GM19035 (cell line): ENCODE data around the gene BAZ1A.
"Not testable (repeated sequence)": the region's sequence is repeated elsewhere in the genome, so short reads cannot be mapped to it uniquely, and the experiment has no call there.

Source experiments
- ATAC-seq: cut with Tn5 transposase; IDR thresholded peaks from one replicate; pipeline ENCODE4 v1.9.1; 2021; ENCODE audit not compliant: unreplicated experiment

Gene BAZ1A

DNA sequence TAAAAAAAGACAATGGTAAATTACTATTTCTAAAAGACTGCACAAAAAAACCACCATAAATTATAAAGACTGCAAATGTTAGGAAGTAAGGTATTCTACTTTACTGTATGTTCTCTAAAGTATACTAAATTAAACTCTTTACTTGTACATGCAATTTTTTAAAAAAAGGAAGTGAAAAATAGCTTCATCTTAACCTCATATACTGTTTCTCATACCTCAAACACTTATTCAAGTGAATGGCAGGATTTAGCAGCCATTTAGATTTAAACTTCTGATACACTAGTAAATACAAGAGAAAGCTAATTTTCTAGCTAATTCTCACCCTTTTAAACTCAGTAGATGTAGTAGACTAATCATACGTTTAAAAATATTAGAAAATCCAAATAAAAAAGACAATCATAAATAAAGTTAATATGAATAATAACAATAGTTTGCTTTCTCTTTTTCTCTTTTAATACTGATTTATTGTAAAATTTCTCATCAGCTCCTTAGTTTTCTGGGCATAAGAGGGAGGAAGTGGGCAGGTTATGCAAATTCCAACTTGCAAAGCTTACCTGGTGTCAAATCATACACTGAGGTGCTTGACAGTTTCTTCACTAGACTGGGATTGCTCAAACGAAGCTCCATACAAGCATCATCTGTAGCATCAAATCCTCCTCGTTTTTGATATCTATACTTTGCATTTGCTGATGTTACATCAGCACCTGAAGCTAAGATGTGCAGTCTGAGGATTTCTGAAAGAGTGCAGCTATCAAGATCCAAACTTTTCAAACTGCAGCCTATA is 89.7 kb downstream of the BAZ1A start:
- peak; percentile 47 for ATAC-seq

DNA sequence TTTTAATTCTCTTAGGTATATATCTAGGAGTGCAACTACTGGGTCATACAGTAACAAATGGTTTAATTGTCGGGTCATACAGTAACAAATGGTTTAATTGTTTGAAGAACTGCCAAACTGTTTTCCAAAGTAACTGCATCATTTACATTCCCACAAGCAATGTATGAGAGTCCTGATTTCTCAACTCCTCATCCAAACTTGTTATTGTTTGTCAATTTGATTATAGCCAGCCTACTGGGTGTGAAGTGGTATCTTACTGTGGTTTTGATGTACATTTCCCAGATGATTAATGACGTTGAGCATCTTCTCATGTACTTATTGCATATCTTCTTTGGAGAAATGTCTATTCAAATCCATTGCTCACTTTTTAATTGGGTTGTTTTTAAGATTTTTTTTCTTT is 93.1 kb downstream of the BAZ1A start:
- ATAC-seq, result no peak

DNA sequence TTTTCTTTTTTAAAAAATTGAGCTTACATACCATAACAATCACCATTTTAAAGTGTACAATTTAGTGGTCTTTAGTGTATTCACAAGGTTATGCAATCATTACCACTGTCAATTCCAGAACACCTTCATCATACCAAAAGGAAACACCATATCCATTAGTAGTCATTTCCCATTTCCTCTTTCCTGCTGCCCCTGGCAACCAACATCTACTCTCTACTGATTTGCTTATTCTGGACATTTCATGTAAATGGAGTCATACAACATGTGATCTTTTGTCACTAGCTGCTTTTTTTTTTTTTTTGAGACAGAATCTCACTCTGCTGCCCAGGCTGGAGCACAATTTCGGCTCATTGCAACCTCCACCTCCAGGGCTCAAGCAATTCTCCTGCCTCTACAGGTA is 93.9 kb downstream of the BAZ1A start:
- ATAC-seq, result no peak

DNA sequence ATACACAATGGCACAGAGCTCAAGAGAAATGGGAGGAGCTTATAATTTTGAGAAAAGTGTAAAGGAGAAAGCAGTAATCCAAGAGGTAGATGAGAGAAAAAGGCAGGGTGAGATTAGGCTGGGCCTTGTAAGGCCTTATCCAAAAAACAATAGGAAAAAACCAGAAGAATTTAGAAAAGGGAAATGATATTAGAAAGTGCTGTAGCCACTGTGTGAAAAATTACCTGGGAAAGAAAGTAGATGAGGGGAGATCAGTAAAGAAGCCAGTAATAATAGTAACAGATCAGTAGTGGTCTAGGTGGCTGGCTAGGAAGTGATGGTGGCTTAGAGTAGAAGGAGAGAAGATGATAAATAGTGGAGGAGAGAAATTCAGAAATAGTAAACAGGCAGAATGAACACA is 94.5 kb downstream of the BAZ1A start:
- ATAC-seq, result no peak

DNA sequence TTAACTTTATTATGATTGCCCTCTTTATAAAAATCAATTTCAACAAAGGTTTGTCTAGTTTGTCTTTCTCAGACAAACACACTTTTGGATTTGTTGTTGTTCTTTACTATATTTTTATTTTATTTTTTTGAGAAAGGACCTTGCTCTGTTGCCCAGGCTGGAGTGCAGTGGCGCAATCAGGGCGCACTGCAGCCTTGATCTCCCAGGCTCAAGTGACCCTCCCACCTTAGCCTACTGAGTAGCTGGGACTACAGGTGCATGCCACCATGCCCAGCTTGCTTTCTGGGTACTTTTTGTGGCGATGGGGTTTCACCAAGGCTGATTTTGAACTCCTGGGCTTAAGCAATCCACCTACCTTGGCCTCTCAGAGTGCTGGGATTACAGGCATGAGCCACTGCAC is 96.4 kb downstream of the BAZ1A start:
- ATAC-seq, result no peak

DNA sequence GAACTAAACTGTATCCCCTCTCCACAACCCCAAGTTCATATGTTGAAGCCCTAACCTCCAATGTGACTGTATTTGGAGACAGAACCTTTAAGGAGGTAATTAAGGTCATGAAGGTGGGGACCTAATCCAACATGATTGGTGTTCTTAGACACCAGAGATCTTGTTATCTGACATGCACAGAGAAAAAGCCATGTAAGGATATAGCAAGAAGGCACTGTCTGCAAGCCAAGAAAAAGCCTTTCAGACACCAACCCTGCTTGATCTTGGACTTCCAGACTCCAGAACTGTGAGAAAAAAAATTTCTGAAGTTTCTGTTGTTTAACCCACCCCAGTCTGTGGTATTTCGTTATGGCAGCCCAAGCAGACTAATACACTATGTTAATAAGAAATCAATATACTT is 98.5 kb downstream of the BAZ1A start:
- ATAC-seq, result no peak

DNA sequence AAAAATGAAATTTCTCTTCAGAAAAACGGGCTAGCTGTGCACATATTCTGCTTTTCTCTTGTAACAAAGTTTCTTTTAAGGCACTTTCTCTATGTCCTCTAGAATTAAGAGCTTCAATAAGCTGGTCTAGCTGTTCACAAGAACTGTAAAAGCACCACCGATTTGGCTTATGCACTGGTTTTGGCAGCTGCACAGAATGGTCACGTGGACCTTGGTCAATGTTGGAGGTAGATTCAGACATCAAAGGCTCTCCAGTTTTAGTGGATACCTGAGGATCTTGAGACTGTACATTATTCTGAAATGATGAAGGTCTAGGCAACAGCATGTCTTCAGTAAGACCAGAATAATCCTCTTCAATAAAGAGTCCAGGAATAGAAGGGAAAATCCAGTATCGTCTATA is 99.2 kb downstream of the BAZ1A start:
- ATAC-seq, result no peak

DNA sequence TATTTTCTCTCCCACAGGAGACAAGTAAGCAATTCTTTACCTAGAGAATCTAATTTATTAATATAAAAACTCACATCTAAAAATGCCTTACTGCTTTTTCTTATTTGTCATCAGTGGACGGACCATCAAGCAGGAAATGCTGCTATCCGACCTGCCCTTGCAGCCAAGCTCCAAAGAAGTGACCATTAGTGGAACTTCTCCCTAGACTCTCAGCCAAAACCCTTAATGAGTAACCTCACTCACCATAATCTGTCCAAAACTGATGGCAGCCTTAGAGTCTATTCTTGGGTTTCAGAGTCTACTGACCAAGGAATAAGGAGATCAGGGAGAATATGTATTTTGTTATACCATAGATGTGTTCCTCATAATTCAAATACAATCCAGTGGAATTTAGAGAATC is 99.8 kb downstream of the BAZ1A start:
- no peak for ATAC-seq

DNA sequence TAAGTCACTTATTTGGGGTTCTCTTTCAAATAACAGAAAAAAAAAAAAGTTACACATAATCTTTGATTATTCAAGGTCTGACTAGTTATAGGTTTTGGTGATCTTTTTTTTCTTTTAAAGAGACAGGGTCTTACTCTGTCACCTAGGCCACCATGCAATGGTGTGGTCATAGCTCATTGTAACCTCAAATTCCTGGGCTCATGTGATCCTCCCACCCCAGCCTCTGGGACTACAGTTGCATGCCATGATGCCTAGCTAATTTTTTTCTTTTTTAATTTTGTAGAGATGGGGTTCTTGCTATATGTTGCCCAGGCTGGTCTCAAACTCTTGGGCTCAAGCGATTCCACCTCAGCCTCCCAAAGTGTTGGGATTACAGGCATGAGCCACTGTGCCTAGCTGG is 104.3 kb downstream of the BAZ1A start:
- no peak for ATAC-seq

DNA sequence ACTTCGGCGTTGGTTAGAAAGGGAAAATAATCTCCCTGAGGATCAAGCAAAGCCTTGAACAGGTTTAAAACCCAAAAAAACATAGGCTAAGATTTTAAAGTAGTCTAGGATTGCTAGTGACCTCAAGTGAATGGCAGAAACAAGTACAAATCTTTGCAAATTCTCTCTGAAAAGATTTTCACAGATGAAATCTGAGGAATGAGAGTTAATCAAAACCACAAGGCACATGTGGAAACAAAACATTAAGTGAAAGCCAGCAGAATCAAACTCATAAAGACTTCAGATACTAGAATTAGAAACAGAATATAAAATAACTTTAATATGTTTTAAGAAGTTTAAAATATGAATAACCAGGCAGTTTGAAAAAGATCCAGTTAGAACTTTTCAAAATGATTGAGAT is 108.6 kb downstream of the BAZ1A start:
- no peak for ATAC-seq

DNA sequence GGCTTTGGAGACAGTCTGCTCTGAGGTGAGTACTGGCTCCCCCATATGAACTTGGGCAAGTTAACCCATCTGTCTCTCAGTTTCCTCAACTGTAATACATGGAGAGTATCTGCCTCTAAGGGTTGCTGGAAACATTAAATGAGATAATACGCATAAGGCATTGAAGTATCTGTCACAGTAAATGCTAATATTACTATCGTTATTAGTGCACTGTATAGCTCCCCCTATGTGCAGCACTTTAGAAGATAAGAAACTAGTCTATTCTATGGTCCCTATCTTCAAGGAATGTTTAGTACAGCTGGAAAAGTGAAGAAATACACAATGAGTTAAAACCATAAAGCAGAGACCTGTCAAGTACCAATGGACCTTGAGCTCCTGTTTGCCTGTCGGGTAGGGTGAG is 109.1 kb downstream of the BAZ1A start:
- no peak for ATAC-seq

DNA sequence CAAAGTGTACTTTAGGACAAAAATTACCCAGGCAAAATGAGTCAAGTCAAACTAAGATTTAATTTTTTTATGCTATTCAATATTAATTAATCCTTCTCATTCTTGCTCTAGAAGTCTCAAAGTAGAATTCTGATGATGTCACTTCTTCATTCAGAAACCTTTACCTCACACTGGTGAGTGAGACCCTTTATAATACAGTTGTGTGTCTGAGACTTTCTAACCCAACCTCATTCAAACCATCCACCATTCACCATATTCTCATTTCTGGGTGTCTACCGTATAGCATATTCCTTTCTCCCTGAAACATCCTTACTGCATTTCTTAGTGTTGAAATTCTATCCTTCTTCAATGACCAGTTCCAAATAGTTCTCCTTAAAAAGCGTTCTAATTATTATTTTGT is 119.9 kb downstream of the BAZ1A start:
- ATAC-seq, result no peak

DNA sequence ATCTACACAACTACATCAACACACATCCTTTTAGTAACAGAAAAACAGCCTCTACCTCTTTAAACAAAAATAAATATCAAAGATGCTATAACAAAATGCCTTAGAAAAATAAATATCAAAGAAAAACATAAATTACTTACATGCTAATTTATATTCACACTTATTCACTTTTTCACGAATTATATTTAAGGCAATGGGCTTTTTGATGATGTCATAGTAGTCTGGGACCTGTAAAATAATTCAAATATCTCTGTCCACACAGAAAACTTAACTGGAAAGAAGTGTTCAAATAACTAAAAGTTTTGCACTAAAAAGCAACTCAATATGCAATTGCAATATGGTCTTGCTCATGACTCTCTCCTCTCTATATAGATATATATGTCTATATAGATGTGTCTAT is 120.5 kb downstream of the BAZ1A start:
- no peak for ATAC-seq

DNA sequence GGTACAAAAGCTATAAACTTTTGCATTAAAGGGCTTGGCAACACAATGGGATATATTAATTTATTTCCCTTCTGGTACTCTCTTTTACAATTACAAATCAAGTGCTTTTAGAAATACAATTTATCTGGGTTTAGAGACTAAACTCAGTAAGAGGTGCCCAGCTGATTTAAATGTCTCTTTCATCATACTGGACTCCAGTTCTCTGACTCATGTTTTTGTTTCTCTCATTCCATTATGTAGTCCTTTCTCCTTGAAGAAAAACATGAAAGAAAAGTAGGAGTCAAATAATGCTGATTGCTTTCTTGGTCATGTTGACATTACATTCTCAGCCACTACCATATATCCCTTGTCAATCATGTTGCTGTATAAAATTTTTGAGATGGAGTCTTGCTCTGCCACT is 124.5 kb downstream of the BAZ1A start:
- ATAC-seq, result no peak

DNA sequence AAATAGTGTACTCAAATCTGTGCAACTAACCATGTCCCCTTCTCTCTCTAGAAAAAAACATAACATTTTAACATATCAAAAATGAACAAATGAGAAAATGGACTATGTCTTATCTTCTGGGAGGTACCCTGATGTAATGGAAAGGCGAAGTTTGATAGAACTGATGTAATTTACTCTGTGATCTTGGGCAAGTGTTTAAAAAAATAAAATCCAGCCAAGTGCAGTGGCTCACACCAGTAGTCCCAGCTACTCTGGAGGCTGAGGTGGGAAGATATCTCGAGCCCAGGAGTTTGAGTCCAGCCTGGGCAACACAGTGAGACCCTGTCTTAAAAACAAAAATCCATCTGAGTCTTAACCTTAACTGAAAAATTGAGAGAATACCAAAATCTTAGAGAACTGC is 124.9 kb downstream of the BAZ1A start:
- ATAC-seq, result no peak

DNA sequence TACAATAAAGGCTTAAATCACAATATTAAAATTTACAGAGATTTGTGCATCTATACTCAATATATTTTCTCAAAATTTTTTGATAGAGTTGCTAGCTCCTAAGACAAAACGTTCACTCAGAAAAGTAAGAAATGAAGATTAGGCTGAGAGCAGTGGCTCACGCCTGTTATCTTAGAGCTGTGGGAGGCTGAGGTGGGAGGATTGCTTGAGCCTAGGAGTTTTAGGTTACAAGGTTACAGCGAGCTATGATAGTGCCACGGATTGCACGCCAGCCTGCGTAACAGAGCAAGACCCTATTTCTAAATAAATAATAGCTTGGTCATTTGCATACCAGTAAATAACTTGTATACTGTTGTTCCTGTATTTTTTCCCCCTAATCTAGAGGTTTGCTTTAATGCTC is 125.8 kb downstream of the BAZ1A start:
- ATAC-seq, result no peak

DNA sequence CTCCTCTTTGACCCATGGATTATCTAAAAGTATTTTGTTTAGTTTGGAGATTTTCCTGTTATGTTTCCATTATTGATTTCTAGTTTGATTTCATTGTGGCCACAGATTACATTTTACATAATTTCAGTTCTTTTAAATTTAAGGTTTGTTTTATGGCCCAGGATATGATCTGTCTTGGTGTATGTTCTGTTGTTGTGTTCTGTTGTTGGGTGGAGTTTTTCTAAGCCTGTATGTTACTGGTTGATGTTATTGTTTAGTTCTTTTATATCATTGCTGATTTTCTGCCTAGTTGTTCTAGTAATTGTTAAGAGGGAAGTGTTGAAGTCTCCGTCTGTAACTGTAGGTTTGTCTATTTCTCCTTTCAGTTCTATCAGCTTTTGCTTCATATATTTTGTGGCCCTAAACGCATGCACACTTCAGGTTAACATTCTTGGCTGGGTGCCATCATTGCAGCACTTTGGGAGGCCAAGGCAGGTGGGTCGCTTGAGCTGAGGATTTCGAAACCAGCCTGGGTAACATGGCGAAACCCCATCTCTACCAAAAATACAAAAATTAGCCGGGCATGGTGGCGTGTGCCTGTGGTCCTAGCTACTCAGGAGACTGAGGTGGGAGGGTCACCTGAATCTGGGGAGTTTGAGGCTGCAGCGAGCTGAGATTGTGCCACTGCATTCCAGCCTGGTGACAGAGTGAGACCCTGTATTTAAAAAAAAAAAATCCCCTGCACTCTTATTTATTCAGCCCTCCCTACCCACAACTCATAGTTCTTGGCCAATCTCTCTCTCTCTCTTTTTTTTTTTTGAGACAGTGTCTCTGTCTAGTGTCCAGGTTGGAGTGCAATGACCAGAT is 132.7 kb downstream of the BAZ1A start:
- ATAC-seq, result no peak

DNA sequence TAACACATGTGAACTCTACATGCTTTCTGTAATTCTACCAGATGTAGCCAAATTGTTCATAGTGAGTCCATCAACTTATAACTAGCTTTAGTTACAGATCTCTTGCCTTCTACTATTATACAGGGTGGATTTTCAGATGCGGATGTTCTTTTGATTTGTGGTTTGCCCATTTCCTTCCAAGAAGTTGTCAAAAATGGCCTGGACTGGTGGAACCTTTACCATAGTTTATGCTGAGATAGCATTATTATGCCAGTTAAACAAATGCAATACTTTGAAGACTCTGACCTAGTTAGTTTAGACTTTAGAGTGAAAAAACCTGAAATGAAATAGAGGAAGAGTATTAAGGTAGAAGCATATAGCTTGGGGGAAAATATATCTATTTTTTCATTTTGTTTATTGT is 133.3 kb downstream of the BAZ1A start:
- ATAC-seq, result no peak

DNA sequence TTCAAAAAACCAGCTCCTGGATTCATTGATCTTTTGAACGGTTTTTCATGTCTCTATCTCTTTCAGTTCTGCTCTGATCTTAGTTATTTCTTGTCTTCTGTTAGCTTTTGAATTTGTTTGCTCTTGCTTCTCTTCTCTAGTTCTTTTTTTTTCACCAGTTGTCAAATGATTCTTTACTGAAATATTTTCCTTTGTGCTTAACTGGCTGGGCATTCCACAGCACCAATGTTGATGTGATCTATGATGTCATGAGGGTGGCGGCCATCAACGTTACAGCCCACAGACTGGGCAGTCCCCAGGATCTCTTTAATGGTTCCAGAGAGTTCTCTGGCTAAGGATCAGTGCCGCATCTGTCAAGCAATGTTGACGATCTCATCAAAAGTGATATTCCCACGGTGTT is 135.0 kb downstream of the BAZ1A start:
- ATAC-seq, result not testable (repeated sequence)

DNA sequence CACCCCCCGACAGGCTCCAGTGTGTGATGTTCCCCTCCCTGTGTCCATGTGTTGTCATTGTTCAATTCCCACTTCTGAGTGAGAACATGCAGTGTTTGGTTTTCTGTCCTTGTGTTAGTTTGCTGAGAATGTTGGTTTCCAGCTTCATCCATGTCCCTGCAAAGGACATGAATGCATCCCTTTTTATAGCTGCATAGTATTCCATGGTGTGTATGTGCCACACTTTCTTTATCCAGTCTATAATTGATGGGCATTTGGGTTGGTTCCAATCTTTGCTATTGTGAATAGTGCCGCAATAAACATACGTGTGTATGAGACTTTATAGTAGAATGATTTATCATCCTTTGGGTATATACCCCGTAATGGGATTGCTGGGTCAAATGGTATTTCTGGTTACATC is 138.1 kb downstream of the BAZ1A start:
- not testable (repeated sequence) for ATAC-seq

DNA sequence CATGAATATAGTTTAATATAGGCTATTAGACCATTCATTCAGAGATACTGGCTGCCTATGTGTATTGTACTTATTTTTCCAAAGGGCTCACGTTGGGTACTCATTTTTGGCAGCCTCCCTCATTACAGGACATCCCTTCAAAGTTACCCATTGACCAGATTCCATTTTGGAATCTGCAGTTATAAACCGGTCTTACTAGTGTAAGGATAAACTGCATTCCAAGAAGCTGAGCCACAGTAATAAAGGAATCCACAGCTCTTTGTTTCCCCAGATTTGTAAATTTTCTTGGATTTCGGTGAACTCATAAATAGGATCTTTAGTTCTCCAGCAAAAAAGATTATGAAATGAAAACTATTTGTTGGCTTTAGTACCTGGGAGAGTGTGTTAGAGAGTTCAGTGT is 141.9 kb downstream of the BAZ1A start:
- ATAC-seq, result no peak

DNA sequence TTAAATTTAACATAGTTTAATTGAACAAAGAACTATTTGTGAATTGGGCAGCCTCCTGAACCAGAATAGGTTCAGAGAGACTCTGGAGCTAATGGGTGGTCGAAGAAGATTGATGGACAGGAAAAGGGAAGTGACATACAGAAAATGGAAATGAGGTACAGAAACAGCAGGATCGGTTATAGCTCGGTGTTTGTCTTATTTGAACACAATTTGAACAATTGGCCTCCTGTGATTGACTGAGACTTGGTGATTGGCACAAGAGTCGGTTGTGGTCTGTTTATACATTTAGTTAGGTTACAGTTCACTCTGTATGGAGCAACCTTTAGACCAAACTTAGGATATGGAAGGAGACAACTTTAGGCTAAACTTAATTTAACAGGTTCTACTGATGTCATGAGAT is 142.4 kb downstream of the BAZ1A start:
- no peak for ATAC-seq

DNA sequence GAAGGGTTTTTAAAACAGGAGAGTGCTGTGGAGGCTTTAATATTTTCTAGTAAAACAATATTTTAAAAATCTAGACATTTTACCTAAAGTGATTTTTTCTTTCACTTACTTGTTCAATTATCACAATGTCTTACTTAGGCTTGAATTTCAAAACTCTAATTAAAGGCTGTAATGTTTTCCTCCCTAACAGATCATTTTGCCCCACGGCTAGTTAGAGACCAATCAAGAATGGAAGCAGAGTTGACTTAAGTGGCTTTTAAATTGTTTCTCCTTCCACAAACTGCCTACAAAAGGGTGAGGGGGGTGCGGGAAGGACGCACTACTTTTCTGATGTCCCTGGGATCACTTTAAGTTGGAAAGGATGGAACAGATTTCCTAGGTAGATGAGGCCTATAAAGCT is 151.3 kb downstream of the BAZ1A start:
- ATAC-seq, result no peak
